DLD1 (cell line): ENCODE measurements around the gene PRAC2.

Experiments used
- in situ Hi-C: cut with HindIII; loops from 2 replicates; pipeline ENCODE4 v1.10.0; 2017; ENCODE audit warnings: low sequenced_read_pairs

Gene PRAC2

GRCh38 chr17:48720266-48721008, 2.5 kb upstream of the PRAC2 start:
- in situ Hi-C loops, result no loop called here

DNA sequence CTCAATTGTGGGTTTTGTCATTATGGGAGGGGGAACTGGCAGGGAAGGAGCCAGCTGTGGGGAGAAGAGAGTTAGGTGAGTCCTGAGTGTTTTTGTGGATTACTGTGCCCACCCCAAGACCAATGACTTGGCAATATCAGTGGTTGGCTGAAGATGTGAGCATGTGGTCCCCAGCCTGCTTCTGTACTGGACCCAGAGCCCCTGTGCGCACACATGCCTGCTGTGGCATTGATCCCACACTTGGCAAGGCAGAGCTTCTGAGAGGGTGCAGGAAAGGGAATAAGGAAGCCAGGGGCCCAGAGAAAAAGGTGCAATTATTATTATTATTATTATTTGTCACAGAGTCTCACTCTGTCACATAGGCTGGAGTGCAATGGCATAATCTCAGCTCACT, 2.0 kb upstream of the PRAC2 start:
- in situ Hi-C loops, result no loop called here

DNA sequence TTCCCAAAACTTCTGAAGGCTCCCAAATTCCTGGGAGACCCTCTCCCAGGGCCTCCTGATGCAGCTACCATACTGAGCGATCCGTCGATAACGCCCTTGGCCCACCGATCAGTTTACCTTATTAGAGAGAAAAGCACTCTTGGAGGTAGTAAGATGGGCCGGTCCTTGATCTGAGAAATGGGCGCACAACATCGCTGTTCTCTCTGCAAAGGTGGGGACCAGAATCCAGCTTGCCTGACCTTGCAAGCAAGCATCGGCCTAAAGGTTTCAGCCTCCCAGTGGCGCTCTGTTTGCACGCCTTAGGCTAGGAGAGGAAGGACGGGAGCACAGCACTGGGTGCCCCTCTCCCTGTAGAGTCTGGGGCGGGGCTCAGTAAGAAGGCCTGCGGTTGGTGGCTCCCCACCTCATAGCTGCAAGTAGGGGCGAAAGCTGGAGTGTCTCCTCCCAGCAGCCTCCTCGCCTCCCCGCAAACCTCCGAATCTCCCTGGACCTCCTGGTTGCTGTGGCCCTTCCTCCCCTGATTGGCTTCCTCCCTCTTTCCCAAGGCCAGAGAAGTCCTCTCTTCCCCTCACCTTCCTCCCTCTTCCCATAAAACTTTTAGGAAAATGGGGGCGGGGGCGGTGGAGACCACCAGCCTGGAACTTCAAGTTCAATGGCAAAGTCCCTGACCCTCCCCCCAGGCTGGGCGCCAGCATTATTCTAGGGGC, 631 bp upstream of the PRAC2 start, which contains the start of gene PRAC1:
Gene PRAC1 (minus strand): TSS at position 318 of the 707 bp plus-strand sequence. CDS start 126 bp downstream, at position 192.
- in situ Hi-C loops, result no loop called here

DNA sequence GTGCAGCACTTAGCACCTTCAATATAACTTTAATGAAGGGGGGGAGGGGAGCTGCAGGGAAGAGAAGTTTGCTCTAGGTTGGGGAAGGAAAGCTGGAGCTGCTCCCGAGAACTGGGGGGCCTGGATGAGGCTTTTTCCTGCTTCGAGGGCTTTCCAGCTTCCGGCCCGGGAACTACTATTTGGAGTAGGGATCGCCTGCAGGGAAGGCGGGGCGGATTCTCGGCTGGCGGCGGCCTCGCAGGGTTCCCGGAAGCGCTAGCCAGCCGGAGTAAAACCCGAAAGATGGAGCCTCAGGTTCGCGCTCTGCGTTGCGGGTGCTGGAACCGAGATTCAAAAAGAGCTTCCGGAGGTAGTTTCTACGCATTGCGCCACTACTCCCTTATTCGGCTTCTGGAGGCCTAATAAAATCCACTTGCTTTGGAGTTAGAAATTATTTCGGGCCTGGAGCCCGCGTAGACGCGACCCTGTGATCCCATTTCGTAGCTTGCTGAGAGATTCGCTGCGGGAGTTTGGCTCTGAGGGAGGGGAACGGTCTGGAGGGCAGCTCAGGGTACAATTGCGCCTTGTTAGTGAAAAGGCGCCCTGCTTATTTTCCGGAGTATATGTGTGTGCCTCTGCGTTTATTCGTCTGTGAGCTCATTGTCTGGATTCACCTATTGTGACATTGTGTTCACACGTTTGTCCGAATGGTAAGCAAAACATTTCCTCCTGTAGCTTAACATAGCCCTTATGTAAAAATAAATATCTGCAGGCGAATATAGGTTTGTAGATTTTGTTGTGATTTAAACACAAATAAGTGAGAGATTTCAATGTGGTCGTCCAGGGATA, 652 bp downstream of the PRAC2 start:
- in situ Hi-C loops, result no loop called here

- in situ Hi-C loops, result no loop called here
Measured at GRCh38 chr17:48724251-48725003, 1.4 kb downstream of the PRAC2 start.

DNA sequence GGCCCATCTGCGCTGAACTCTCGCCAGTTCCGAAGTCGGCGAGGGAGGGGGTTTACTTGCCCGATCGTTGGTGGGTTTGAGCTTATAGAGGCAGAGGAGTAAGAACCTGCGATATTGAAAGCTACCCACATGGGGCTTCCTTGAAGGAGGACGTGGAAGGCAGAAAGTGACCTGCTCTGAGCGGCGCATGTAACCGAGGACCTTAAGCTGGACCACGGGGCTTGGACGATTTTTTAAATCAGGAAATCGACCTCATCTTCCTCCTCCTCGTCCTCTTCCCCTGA, 2.0 kb downstream of the PRAC2 start:
- in situ Hi-C loops, result no loop called here

GRCh38 chr17:48725288-48726064, 2.5 kb downstream of the PRAC2 start:
- in situ Hi-C loops, result no loop called here

DNA sequence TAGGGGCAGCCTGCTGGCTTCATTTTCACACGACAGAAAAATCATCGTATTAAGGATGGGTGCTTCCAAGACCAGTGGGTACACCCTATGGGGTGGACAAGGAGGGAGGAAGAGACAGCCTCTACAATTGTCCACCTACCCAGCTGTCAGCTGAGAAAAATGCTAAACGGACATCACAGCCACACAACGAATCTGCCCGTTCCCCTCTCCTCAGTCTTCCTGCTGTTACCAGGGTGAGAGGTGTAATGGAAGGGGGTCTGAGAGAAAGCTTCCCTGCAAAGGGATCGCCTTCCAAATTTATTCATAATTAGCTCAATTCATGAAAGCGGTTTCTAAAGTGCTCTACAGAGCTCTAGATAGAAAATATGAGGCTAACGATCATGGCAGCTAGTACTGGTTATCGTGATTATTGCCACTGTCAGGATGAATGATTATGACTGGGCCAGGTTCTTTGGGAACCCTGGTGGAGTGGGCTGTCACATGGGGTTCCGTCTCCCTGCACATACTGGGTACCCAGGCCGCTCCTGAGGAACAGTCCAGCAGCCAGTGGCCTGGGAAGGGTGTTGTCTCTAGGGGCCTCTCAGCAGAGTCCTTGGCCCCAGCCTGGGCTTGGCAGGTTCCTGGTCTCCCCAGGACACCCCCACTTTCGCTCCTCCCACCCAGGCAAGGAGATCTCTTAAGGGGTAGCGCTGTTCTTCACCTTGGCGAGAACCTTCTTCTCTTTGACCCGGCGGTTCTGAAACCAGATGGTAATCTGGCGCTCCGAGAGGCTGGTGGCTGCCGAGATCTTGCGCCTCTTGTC, 3.3 kb downstream of the PRAC2 start:
- in situ Hi-C loops, result no loop called here

DNA sequence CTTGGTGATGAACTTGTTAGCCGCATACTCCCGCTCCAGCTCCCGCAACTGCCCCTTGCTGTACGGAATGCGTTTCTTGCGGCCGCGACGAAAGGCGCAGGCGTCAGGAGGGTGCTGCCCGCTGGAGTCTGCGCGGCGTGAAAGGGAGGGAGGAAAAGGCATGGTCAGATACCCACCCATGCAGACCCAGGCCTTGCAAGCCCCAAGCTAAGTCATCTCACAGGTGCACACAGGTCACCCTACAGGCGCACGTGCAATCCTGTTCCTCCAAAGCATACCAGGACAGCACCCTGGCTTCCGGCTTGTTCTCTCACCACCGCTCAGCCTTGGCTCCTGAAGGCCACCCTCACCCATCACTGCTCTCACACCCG, 3.9 kb downstream of the PRAC2 start:
- in situ Hi-C loops, result no loop called here

GRCh38 chr17:48727415-48728175, 4.6 kb downstream of the PRAC2 start:
- in situ Hi-C loops, result no loop called here

DNA sequence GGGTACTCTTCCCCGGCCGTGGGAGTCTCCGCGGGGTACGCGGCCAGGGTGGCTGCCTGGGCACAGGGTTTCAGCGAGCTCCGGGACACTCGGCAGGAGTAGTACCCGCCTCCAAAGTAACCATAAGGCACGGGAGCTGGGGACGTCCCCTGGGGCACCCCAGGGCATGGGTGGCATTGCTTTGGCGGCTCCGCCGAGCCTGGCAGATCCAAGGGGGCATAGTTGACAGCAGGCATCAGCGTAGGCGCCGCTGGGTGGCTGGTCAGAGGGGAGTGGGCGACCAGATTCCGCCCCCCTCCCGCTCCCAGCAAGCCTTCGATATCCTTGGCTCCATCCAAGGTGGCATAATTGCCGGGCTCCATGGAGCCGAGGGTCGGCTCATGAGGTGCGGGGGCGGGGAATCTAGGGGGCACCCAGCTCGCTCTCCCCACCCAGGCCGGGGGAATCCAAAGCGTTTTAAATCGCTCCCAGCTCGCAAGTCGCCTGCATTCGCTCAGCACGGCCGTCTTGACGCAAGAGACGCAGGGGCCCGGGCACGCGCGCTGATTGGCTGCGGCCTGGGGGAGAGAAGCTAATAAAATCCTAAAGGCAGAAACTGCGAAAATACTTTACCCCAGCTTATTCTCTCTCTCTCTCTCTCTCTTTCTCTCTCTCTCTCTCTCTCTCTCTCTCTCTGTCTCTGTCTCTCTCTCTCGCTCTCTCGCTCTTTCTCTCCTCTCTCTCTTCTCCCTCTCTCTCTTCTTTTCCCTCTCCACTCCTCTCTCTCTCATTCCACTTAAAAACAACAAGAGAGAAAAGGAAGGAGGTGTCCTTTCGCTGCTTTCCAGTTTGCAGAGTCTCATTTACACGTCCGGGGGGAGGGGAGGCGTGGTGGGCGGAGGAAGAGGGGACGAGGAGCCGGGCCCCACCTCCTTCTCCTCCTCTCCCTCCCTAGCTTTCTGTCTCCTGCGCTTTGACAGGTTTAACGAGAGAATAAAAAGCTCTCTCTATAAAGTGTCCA, 5.5 kb downstream of the PRAC2 start, which contains the start of gene HOXB13:
Gene HOXB13 (minus strand): TSS at position 519 of the 1,000 bp plus-strand sequence. CDS start 157 bp downstream, at position 362.
- in situ Hi-C loops, result no loop called here

GRCh38 chr17:48729335-48730239, 6.6 kb downstream of the PRAC2 start:
- in situ Hi-C loops, result no loop called here

DNA sequence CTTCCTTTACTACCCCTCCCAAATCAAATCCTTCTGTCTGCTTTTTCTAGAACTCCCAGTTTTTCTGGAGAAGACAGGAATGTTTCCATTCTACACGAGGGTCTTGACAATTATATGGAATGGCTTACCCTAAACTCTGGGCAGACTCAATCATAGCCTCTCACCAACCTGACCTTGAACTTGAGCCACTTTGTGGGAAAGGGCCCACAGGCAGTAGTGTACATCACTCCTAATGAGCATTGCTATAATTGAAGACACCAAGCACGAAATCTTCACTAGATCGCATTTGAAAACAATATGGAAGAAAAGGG, 7.2 kb downstream of the PRAC2 start:
- in situ Hi-C loops, result no loop called here

GRCh38 chr17:48731355-48731754, 8.4 kb downstream of the PRAC2 start:
- in situ Hi-C loops, result no loop called here

DNA sequence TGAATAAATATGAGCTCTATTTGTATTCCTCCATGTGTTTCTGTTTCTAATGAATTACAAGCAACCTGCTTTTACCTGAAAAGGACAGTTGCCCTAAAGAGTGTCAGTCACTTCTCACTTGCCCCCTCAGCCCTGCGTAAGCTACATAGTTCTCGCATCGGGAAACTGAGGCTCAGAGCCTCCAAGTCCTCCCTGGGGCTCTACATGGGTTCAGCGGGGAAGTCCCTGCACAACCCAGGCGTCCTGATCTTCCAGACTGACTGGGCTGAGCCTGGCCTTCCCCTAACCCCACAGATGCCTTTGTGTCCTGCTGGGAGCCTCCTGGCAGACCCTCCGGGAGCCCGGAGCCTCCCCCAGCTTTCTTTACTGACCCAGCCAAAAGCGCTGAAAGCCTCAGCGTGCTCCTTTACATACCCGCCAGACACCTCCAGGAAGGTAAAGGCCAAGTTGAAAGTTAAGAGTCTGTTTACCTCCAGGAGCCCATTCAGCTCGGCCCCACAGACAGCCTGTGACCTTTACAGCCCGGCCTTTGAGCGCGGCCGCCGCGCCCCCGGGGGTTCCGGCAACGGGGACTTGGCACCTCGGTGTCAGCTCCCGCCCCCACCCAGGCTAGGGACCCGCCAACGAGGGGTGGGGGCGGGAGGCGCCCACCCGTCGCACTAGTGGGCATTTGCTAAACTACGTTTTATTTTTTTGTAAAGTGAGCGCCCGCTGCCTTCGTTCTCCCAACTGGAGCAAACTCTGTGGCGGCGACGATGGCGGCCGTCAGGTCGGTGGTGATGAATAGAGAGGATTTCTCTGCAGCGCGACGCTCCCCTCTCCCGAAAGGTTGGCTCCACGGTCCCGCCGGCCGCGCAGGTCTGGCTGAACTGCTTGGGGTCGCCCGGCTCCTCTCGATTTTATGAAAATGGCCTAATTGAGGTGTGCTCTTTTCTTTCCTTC, 10.0 kb downstream of the PRAC2 start:
- in situ Hi-C loops, result no loop called here
